Measurements from ENCODE around the gene PGLYRP2.

Gene PGLYRP2

GRCh38 chr19:15422296-15423075, 56.8 kb downstream of the PGLYRP2 start:
- DNase-seq, result no peak

GRCh38 chr19:15421721-15422260, 57.5 kb downstream of the PGLYRP2 start:
- DNase-seq, result no peak

DNA sequence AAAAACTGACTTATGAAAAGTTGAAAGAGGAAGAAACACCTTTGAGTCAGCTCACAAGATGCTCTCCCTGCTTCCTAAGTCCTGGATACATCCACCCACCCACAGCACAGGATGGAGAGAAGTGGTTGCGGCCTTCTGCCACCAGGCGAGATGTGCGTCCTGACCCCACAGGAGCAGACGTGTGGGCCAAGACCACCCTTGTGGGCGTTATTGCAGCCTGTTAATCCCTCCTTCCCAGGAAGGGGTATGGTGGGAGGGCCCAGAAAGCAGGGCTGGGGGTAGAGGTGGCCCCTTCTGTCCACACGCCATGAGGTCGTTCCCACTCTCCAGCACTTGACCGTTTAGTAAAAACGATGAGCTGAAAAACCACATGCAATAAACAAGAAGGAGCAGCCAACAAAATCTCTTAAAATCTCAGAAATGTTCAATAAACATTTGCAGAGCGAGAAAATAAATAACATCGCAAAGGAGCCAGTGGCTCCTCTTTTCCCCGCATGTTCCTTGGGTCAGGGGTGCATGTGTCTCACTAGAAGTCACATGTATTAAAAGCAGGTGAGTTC, 58.1 kb downstream of the PGLYRP2 start:
- no peak for DNase-seq

- no peak for DNase-seq
These were observed 59.8 kb downstream of the PGLYRP2 start for GRCh38 chr19:15419413-15420025.
